ENCODE results near the gene NRG2.

NRG2 gene

DNA sequence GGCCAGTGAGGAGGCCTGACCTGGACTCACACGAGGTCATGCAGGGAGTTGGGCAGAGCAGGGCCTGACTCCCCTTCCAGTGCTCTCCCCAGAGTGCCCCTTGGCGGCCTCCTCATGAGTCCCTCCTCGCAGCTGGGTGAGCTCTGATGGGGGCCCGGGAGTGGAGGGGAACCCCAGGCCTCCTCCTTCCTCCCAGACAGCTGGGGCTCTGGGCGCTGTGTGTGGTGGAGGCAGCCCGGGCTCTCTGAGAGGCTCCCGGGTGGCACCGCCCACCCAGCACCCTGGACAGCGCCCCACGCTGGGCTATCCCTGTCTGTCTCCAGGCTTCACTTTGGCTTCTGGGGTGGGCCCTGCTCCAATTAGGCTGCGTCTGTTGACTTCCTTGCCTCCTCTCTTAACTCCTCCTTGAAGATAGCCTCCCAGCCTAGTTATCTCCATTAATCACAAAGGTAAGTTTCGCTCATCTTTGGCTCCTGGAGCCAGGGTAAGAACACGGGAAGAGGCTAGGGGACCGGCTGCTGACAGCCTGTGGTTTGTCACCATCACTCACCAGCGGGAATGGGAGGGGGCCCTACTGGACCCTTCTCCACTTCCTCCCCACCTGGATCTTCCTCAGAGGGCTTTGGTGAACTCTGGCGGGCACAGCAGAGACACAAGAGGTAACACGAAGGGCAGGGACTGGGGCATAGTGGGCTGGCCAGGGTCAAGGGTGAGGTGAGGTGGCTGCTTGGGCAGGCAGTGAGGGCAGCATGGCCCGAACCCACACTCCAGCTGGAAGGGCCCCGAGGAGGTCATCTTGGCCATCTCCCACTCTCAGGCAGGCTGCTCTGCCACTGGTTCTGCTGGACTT lies 234.4 kb downstream of the NRG2 start:
- DNase-seq = no peak

DNA sequence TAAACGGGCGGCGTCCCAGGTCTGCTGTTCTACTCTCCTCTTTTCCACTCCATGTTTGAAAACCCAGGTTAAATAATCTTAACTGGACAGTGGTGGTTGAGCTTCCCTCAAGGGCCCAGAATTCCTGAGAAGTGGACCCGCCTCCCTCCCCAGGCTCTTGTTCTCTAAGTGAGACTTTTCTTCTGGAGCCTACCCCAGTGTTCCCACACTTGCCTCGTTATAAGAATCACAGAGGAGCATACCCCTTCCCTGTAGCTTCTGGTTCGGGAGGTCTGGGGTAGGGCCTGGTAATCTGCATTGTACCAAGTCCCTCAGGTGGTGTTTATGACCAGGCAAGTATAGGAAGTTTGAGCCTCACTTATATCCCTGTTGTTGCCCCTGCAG lies 235.5 kb downstream of the NRG2 start:
- DNase-seq = no peak

DNA sequence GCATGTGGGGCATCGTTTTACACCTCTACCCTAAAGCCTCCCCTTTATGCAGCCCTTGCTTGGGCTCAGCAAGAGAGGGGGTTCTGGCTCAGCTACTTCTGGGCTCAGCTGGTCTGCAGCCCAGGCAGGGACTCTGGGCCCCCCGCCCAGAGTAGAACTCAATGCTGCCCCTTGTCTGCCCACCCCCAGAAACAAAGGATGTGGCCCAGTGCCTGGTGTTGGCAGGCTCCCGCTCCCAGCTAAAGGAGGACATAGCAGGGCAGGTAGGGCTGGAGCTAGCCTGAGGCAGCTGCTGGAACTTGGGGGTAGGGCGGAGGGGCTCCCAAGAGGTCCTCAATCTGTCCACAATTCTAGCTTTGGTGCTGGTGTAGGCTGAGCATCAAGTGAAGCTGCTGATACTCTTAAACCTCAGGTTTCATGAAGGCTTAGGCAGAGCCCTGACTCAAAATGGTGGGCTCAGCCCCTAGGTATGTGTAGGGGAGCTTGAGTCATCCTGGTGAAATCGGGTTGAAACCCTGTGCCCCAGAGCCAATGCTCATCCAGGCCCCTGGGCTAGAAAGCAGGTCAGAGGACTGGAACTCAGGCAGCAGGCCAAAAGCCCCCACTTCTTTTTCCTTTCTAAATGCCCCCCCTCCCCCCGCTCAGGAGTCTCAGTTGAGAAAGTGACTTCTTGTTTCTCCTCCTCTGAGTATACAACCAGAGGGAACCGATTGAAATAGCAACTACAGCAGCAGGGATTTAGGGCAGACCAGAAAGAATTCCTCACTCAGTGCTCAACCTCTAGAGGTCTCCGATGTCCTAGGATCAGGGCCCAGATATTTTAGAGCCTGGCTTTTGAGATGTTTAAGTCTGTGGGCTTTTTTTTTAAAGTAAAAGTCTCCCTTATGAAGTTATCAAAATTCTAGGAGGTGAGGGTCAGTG lies 236.1 kb downstream of the NRG2 start:
- DNase-seq = no peak

- DNase-seq = no peak
Observed at GRCh38 chr5:139806111-139806510, 237.0 kb downstream of the NRG2 start.

- no peak for DNase-seq
Observed at GRCh38 chr5:139805545-139805944, 237.6 kb downstream of the NRG2 start.

GRCh38 chr5:139804800-139805397 lies 238.2 kb downstream of the NRG2 start:
- DNase-seq = no peak

DNA sequence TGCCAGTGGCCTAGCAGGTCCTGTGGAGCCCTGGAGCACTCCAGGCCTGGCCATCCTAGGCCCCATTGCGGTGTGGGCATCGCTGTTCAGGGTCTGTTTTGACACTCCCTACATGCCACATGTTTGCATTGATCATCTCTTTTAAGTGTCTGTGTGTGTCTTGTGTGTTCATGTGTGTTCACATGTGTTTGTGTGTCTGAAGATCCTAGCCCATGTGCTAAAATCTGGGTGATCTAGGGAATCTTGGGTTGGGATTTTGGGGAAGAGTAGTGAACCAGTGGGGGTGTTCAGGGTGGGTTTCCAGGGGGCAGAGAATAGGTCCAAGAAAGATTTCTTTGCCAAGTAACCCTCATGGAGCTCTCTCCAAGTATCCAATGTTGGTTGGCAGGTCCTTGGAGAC lies 239.1 kb downstream of the NRG2 start:
- no peak for DNase-seq

DNA sequence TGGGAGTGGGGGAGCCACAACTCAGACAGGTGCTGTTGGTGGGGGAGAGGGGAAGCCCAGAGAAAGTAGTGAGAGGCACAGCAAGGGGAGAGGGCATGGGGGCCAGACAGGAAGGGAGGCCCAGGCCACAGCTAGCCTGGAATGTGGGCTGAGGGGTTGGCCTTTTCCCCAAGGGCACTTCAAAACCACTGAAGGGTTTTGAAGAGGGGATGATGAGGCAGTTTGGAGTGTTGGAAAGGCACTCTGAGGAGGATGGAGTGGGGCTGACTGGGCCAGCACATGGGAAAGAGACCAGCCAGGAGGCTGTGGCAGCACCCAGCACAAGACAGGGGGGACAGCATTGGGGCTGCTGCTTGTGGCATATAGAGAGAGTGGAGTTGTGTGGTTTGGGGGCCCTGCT lies 243.7 kb downstream of the NRG2 start:
- no peak for DNase-seq

- no peak for DNase-seq
Observed at GRCh38 chr5:139798883-139799282, 244.2 kb downstream of the NRG2 start.

DNA sequence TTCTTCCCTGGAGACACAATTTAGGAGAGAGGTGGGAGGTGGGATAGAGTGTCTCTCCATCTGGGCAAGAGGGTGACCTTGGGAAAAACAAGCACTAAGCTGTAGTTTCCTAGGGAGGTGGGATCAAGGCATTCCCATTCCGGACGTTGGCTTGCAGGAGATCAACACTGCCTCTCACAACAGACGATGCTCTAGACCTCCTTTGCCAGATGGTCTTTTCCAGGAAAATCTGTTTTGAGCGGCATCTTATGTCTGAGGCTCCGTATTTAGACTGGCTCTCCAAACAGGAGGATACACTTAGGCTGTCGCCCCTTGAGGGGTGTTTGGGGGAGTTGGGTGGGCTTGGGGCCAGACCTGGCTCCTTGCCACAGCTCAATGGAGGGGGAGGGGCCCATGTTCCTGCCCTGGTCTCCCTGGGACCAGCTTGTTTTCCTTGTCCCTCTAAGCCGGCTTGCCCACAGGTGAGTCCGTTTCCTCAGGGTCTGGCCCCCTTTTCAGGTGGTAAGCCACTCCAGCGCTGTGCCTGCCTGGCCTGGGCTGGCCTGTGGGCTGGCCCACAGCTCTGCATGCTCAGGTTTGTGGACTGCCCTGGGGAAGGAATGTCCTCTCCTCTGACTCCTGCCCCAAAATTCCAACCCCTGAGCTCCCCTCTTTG lies 245.1 kb downstream of the NRG2 start:
- no peak for DNase-seq

DNA sequence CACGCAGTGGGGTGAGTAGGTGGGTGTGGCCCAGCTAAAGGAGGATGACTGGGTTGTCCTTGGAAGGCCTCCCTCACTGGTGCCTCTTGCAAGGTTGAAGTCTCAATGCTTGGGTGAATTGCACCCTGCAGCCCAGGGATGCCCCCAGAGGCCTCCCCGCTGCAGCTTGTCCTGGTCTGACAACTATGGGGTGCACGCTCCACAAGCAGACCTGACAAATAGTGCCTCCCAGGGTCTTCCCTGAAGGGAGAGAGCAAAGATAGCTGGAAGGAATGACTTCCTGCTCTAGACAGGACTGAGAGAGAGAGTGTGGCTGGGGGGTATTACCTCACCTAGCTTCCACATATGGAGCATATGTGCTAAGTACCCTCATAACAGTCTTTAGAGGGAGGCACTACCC lies 245.8 kb downstream of the NRG2 start:
- DNase-seq = no peak
